ENCODE measurements around the gene FRS2. TPM values are rescaled to one million over a fixed set of nuclear protein-coding genes. Genes with fewer than 3 reads are reported as not detected.
"Not testable (repeated sequence)": the region's sequence is repeated elsewhere in the genome, so short reads cannot be mapped to it uniquely, and the experiment has no call there.

FRS2 gene
- polyA plus RNA-seq, 3 donors: 4.7 to 15.2 (median 12.2) TPM

GRCh38 chr12:69600804-69601203, 130.6 kb downstream of the FRS2 start:
- no peak overlapping the region for H3K27ac ChIP-seq (ENCODE audit: low read depth, low read length)

- WGBS, 3 donors: 91 to 94% (median 92%) methylated on average over 6 of the region's 6 CpGs
- H3K27ac ChIP-seq (ENCODE audit: low read depth, low read length): no peak overlapping the region
Measured at GRCh38 chr12:69601962-69602685, 131.9 kb downstream of the FRS2 start.

- H3K27ac ChIP-seq (ENCODE audit: low read depth, low read length): no peak overlapping the region
Measured at GRCh38 chr12:69602954-69603353, 132.8 kb downstream of the FRS2 start.

- WGBS, 3 donors: 96 to 99% (median 98%) methylated on average over 5 of the region's 6 CpGs
- H3K27ac ChIP-seq (ENCODE audit: low read depth, low read length): not testable (repeated sequence)
Measured at GRCh38 chr12:69603556-69603955, 133.4 kb downstream of the FRS2 start.

- H3K27ac ChIP-seq (ENCODE audit: low read depth, low read length): not testable (repeated sequence)
- WGBS, 3 donors: 73 to 88% (median 88%) methylated on average over 2 of the region's 3 CpGs
Measured at GRCh38 chr12:69604275-69604674, 134.1 kb downstream of the FRS2 start.

GRCh38 chr12:69608114-69608513, 137.9 kb downstream of the FRS2 start:
- WGBS, 3 donors: 41 to 71% (median 56%) methylated on average over 2 of the region's 2 CpGs
- no peak overlapping the region for H3K27ac ChIP-seq (ENCODE audit: low read depth, low read length)

GRCh38 chr12:69610126-69610525, 139.9 kb downstream of the FRS2 start:
- H3K27ac ChIP-seq (ENCODE audit: low read depth, low read length): no peak overlapping the region

GRCh38 chr12:69610729-69611128, 140.5 kb downstream of the FRS2 start, which contains the start of gene LRRC10:
Gene LRRC10 (minus strand): TSS chr12:69610907. CDS start chr12:69610838, 69 bp downstream.
- H3K27ac ChIP-seq (ENCODE audit: low read depth, low read length): no peak within 1 kb of the TSS
- WGBS, 3 donors: 93 to 97% (median 95%) methylated on average over 11 of the region's 11 CpGs

More at GRCh38 chr12:69610126-69610525, 139.9 kb downstream of the FRS2 start:
- WGBS, 3 donors: 91 to 94% (median 94%) methylated on average over 15 of the region's 15 CpGs

GRCh38 chr12:69613351-69613750, 143.2 kb downstream of the FRS2 start:
- no peak overlapping the region for H3K27ac ChIP-seq (ENCODE audit: low read depth, low read length)

GRCh38 chr12:69616025-69616424, 145.8 kb downstream of the FRS2 start:
- WGBS, 3 donors: 76 to 82% (median 77%) methylated on average over 14 of the region's 14 CpGs
- H3K27ac ChIP-seq (ENCODE audit: low read depth, low read length): no peak overlapping the region

GRCh38 chr12:69619050-69619449, 148.9 kb downstream of the FRS2 start:
- H3K27ac ChIP-seq (ENCODE audit: low read depth, low read length): no peak overlapping the region
- 31 to 72% (median 41%) methylated on average over 6 of the region's 6 CpGs for WGBS, 3 donors

GRCh38 chr12:69620077-69620476, 149.9 kb downstream of the FRS2 start:
- 78 to 80% (median 80%) methylated on average over 4 of the region's 4 CpGs for WGBS, 3 donors
- no peak overlapping the region for H3K27ac ChIP-seq (ENCODE audit: low read depth, low read length)

- 49 to 94% (median 84%) methylated on average over 2 of the region's 2 CpGs for WGBS, 3 donors
- H3K27ac ChIP-seq (ENCODE audit: low read depth, low read length): no peak overlapping the region
Measured at GRCh38 chr12:69620921-69621320, 150.7 kb downstream of the FRS2 start.

GRCh38 chr12:69621551-69621950, 151.4 kb downstream of the FRS2 start:
- 82 to 86% (median 84%) methylated on average over 2 of the region's 2 CpGs for WGBS, 3 donors
- no peak overlapping the region for H3K27ac ChIP-seq (ENCODE audit: low read depth, low read length)

- 46 to 88% (median 81%) methylated on average over 13 of the region's 13 CpGs for WGBS, 3 donors
- H3K27ac ChIP-seq (ENCODE audit: low read depth, low read length): no peak overlapping the region
Measured at GRCh38 chr12:69623970-69624369, 153.8 kb downstream of the FRS2 start.

GRCh38 chr12:69627501-69627900, 157.3 kb downstream of the FRS2 start:
- WGBS, 3 donors: 74 to 90% (median 87%) methylated on average over 8 of the region's 8 CpGs
- no peak overlapping the region for H3K27ac ChIP-seq (ENCODE audit: low read depth, low read length)

Other genes with a start within 250 kb of the FRS2 start
- gene CPSF6, start 230.8 kb upstream of the FRS2 start, polyA plus RNA-seq: 10 to 100 TPM; 11.2 to 24.3 (median 22.9) TPM
- gene LYZ, start 122.0 kb upstream of the FRS2 start, polyA plus RNA-seq: 100 to 1,000 TPM in 1 of 3 donors, 10 to 100 TPM in 2; 14.3 to 257 (median 48.7) TPM
- 10 to 100 TPM; 11.8 to 15.3 (median 12.0) TPM for gene YEATS4, start 110.6 kb upstream of the FRS2 start, polyA plus RNA-seq
- 100 to 1,000 TPM in 1 of 3 donors, 10 to 100 TPM in 2; 57.0 to 113 (median 99.0) TPM for gene CCT2, start 115.1 kb downstream of the FRS2 start, polyA plus RNA-seq
- not detected for gene LRRC10, start 140.5 kb downstream of the FRS2 start, polyA plus RNA-seq
- under 1 TPM in 2 of 3 donors, not detected in 1; 0.04 to 0.24 TPM for gene BEST3, start 228.9 kb downstream of the FRS2 start, polyA plus RNA-seq